B cell (primary cell): ENCODE measurements around the gene FRAT2. TPM values are rescaled to one million over a fixed set of nuclear protein-coding genes. Genes with fewer than 3 reads are reported as not detected.

Experiments
- ATAC-seq: fragments of 200-7000 bp; cut with Tn5 transposase; one replicate; pipeline ENCODE4 v1.10.0; 2021; ENCODE audit warnings: low read depth, mild to moderate bottlenecking, moderate number of reproducible peaks, moderate library complexity
- CTCF ChIA-PET: fragments of 350-600 bp; sonication (Branson Sonifier 250); formaldehyde crosslinking; loops from one replicate; lab custom pipeline; 2021; ENCODE audit warnings: antibody characterized with exemption, inconsistent platforms; lab: Charles Lee
- POLR2A ChIA-PET: fragments of 350-600 bp; sonication (Branson Sonifier 250); formaldehyde crosslinking; loops from one replicate; lab custom pipeline; 2021; ENCODE audit warnings: antibody characterized with exemption; lab: Charles Lee
- DNase-seq: peaks from one replicate; pipeline ENCODE4 v3.0.0; 2013
- H2AFZ ChIP-seq: 2 replicates; pipeline ENCODE4 v1.6.1; 2012; ENCODE audit warnings: mild to moderate bottlenecking, low read depth, low read length; ENCODE audit not compliant: insufficient read depth, poor library complexity, severe bottlenecking
- H3K27ac ChIP-seq, 2 donors: 1 replicate in 1 of 2; 2 replicates in 1 of 2; pipeline ENCODE4 v1.5.1; 2012 to 2013; ENCODE audit warnings: low read length in 2 of 2, mild to moderate bottlenecking in 2 of 2, moderate library complexity in 1 of 2
- H3K27me3 ChIP-seq, 4 experiments: fragments of 200-600 bp in 1 of 4; sonication (generic) in 1 of 4; replicated peaks in 1 of 4; 1 replicate in 2 of 4; 2 replicates in 2 of 4; pipeline versions ENCODE4 v1.6.1 to v1.7.0; 2013 to 2016; ENCODE audit warnings: low read length in 3 of 4, mild to moderate bottlenecking in 2 of 4, mixed read lengths in 1 of 4, moderate library complexity in 1 of 4; ENCODE audit not compliant: insufficient read depth in 4 of 4, control insufficient read depth in 3 of 4; ENCODE audit errors: control extremely low read depth in 1 of 4
- H3K36me3 ChIP-seq, 2 experiments: replicated peaks in 1 of 2; 1 replicate in 1 of 2; 2 replicates in 1 of 2; pipeline versions ENCODE4 v1.6.1 to v1.7.1; 2013; ENCODE audit warnings: low read length in 1 of 2; ENCODE audit not compliant: insufficient read depth in 2 of 2, control insufficient read depth in 1 of 2; ENCODE audit errors: control extremely low read depth in 1 of 2, extremely low read depth in 1 of 2
- H3K4me1 ChIP-seq, 2 donors: fragments of 200-600 bp in 1 of 2; sonication (generic) in 1 of 2; 1 replicate in 1 of 2; 2 replicates in 1 of 2; pipeline versions ENCODE4 v1.5.1 to v1.6.1; 2013 to 2017; ENCODE audit warnings: low read length in 2 of 2; ENCODE audit not compliant: control insufficient read depth in 2 of 2, insufficient read depth in 2 of 2
- H3K4me2 ChIP-seq: replicated peaks from 2 replicates; pipeline ENCODE3; 2012; ENCODE audit warnings: mild to moderate bottlenecking, low read depth, low read length; ENCODE audit not compliant: poor library complexity, severe bottlenecking
- H3K4me3 ChIP-seq, 5 experiments: fragments of 200-600 bp in 1 of 5; sonication (generic) in 1 of 5; 1 replicate in 3 of 5; 2 replicates in 2 of 5; pipeline versions ENCODE4 v1.5.1 to v1.7.0; 2011 to 2016; ENCODE audit warnings: low read length in 4 of 5, mild to moderate bottlenecking in 4 of 5, low read depth in 2 of 5, control low read depth in 1 of 5, moderate library complexity in 1 of 5; ENCODE audit not compliant: insufficient read depth in 1 of 5; ENCODE audit errors: control extremely low read depth in 1 of 5, extremely low read depth in 1 of 5
- H3K79me2 ChIP-seq: fragments of 200-600 bp; sonication (generic); one replicate; pipeline ENCODE4 v1.6.0; 2016; ENCODE audit warnings: low read length; ENCODE audit not compliant: control insufficient read depth, insufficient read depth
- H3K9ac ChIP-seq: fragments of 200-600 bp; sonication (generic); 2 replicates; pipeline ENCODE4 v1.6.1; 2017; ENCODE audit warnings: mild to moderate bottlenecking, low read length, moderate library complexity
- H3K9me3 ChIP-seq, 3 donors: one replicate each; pipeline versions ENCODE4 v1.6.1 to v1.7.1; 2013; ENCODE audit warnings: low read length in 2 of 3; ENCODE audit not compliant: control insufficient read depth in 2 of 3, insufficient read depth in 1 of 3; ENCODE audit errors: control extremely low read depth in 1 of 3
- H4K20me1 ChIP-seq: 2 replicates; pipeline ENCODE4 v1.6.0; 2012; ENCODE audit warnings: mild to moderate bottlenecking, low read length; ENCODE audit not compliant: insufficient read depth, control insufficient read depth, poor library complexity, severe bottlenecking
- H3K27ac Mint-ChIP-seq: one replicate; pipeline ENCODE4 v1.8.0; 2021; ENCODE audit warnings: mixed read lengths
- H3K27me3 Mint-ChIP-seq: one replicate; pipeline ENCODE4 v1.8.0; 2021; ENCODE audit warnings: mixed read lengths
- H3K4me1 Mint-ChIP-seq: one replicate; pipeline ENCODE4 v1.8.0; 2021; ENCODE audit warnings: mixed read lengths
- H3K4me3 Mint-ChIP-seq: one replicate; pipeline ENCODE4 v1.8.0; 2021; ENCODE audit warnings: mixed read lengths
- H3K9me3 Mint-ChIP-seq: one replicate; pipeline ENCODE4 v1.8.0; 2022; ENCODE audit warnings: mixed read lengths; ENCODE audit not compliant: insufficient read depth
- CTCF ChIP-seq: fragments of 200-600 bp; IDR thresholded peaks from one replicate; pipeline ENCODE4 v1.8.0; 2022; ENCODE audit warnings: antibody characterized with exemption, mild to moderate bottlenecking
- EZH2 ChIP-seq: IDR thresholded peaks from 2 replicates; pipeline ENCODE4 v1.6.1; 2012; ENCODE audit warnings: borderline replicate concordance, low read depth, mild to moderate bottlenecking, moderate library complexity, low read length; ENCODE audit not compliant: insufficient read depth, poor library complexity, severe bottlenecking
- WGBS: methylation state at CpG from one replicate; pipeline ENCODE4 v1.1.5; 2013; ENCODE audit warnings: missing lambda C conversion rate; ENCODE audit not compliant: insufficient coverage; 5-methylcytosine and 5-hydroxymethylcytosine counted together
- intact Hi-C: fragments of 100-400 bp; cut with micrococcal nuclease; formaldehyde crosslinking; loops from one replicate; pipeline ENCODE4 v1.10.0; 2022
- polyA plus RNA-seq: library from polyadenylated mRNA; depleted of rRNA; stranded (reverse); fragments of >200 nt; gene quantifications from 2 replicates; pipeline ENCODE4 v1.2.3, GENCODE V29; 2012
- total RNA-seq, 2 donors: library from RNA; stranded (reverse); fragments of 120-200 nt in 1 of 2; gene quantifications; 1 replicate in 1 of 2; 2 replicates in 1 of 2; pipeline versions ENCODE4 v1.2.3 to v1.2.4, GENCODE V29; 2013 to 2022

The FRAT2 gene
- total and polyA plus RNA-seq, 2 donors (not counting 1 experiment from before 2014, with no cell fraction given) = 4.9 to 30.2 TPM

GRCh38 chr10:97371696-97372095 lies 37.2 kb upstream of the FRAT2 start:
- Histone ChIP-seq H3K4me1 (peaks cover 4 to 7% of the 10 kb centered on the region in 2 donors), H4K20me1 (no peaks in the 10 kb centered on the region), H2AFZ (no peak overlapping the region), H3K9me3 (peaks cover 0 to 4% (median 0%) of the 10 kb centered on the region in 3 donors), H3K79me2 (no peaks in the 10 kb centered on the region), H3K4me2 (no peak overlapping the region), H3K9ac (no peak overlapping the region), H3K4me3 (no peak overlapping the region), H3K27ac (no peak overlapping the region), H3K27me3 (no peaks in the 10 kb centered on the region), H3K36me3 (peaks cover 0 to 50% of the 10 kb centered on the region in 2 experiments)
- Mint-ChIP-seq H3K27me3 (no peaks in the 10 kb centered on the region), H3K9me3 (no peaks in the 10 kb centered on the region), H3K27ac (no peak overlapping the region), H3K4me1 (peaks cover 8% of the 10 kb centered on the region), H3K4me3 (no peak overlapping the region)
- 94% methylated on average over 7 of the region's 7 CpGs for WGBS
- ChIA-PET POLR2A (no interaction called here), CTCF (interaction anchor here (1.4 kb wide), 1 partner anchor 93 kb away, joined by 3 read pairs; no protein-coding TSS in a partner anchor)
- DNase-seq (no peak), ATAC-seq (no peak)
- no peak for TF ChIP-seq EZH2
- no peak for TF ChIP-seq CTCF
- intact Hi-C loops = no loop called here

GRCh38 chr10:97367126-97367649 lies 32.7 kb upstream of the FRAT2 start:
- ChIA-PET POLR2A (no interaction called here), CTCF (no interaction called here)
- H3K27ac Mint-ChIP-seq = peak overlapping the region; percentile 93
- Histone ChIP-seq H3K9me3 (peaks cover 0 to 10% (median 0%) of the 10 kb centered on the region in 3 donors), H4K20me1 (no peaks in the 10 kb centered on the region), H3K4me2 (no peak overlapping the region), H3K27ac (peak overlapping the region in 1 of 2 donors; percentile 96), H3K4me1 (peaks cover 26 to 32% of the 10 kb centered on the region in 2 donors), H3K27me3 (no peaks in the 10 kb centered on the region), H3K36me3 (peaks cover 0 to 33% of the 10 kb centered on the region in 2 experiments), H3K9ac (no peak overlapping the region), H3K4me3 (no peak overlapping the region), H3K79me2 (no peaks in the 10 kb centered on the region), H2AFZ (no peak overlapping the region)
- DNase-seq (no peak), ATAC-seq (no peak)
- no peak for TF ChIP-seq EZH2
- no peak for TF ChIP-seq CTCF
- no peak overlapping the region for H3K4me3 Mint-ChIP-seq
- H3K4me1 Mint-ChIP-seq = peaks cover 32% of the 10 kb centered on the region
- intact Hi-C loops = no loop called here
- no peaks in the 10 kb centered on the region for H3K27me3 Mint-ChIP-seq
- WGBS = 98% methylated on average over 9 of the region's 12 CpGs
- no peaks in the 10 kb centered on the region for H3K9me3 Mint-ChIP-seq
